GM21390 (cell line): ENCODE measurements around the gene PGAM2.

Experiments used
- ATAC-seq: cut with Tn5 transposase; IDR thresholded peaks from one replicate; pipeline ENCODE4 v1.9.1; 2021; ENCODE audit not compliant: unreplicated experiment

The PGAM2 gene

DNA sequence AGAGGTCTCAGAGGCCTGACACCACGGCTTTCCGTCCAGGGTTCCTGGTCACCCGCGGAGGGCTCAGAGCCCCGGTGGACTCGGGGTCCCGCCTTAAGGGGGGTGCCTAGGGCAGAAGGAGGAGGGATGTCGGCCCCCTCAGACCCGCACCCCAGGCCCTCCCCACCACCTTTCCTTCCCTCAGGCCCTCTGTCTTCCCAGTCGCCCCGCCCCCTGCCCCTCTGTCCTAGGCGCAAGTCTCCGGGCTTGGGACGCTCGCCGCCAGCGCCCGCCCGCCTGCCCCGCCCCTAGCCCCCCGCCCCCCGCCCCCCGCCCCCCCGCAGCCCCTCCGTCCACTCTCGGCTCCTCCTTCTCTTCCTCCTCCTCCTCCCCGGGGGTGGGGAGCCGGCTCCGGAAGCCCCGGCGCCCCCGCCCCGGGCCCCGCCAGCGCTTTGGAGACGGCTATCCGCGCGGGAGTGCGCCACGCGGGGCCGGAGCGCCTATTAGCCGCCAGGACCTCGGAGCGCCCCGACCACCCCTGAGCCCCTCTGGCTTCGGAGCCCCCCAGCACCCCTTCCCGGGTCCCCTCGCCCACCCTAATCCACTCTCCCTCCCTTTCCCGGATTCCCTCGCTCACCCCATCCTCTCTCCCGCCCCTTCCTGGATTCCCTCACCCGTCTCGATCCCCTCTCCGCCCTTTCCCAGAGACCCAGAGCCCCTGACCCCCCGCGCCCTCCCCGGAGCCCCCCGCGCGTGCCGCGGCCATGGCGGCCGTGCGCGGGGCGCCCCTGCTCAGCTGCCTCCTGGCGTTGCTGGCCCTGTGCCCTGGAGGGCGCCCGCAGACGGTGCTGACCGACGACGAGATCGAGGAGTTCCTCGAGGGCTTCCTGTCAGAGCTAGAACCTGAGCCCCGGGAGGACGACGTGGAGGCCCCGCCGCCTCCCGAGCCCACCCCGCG lies 38.8 kb upstream of the PGAM2 start, which contains the start of gene AEBP1:
Gene AEBP1, plus strand, starts transcription at position 423 of the 937 bp plus-strand sequence. Its CDS starts 321 bp downstream, at position 744.
- ATAC-seq, result no peak

- ATAC-seq, result no peak
These were observed 38.2 kb upstream of the PGAM2 start for GRCh38 chr7:44103566-44103922.

DNA sequence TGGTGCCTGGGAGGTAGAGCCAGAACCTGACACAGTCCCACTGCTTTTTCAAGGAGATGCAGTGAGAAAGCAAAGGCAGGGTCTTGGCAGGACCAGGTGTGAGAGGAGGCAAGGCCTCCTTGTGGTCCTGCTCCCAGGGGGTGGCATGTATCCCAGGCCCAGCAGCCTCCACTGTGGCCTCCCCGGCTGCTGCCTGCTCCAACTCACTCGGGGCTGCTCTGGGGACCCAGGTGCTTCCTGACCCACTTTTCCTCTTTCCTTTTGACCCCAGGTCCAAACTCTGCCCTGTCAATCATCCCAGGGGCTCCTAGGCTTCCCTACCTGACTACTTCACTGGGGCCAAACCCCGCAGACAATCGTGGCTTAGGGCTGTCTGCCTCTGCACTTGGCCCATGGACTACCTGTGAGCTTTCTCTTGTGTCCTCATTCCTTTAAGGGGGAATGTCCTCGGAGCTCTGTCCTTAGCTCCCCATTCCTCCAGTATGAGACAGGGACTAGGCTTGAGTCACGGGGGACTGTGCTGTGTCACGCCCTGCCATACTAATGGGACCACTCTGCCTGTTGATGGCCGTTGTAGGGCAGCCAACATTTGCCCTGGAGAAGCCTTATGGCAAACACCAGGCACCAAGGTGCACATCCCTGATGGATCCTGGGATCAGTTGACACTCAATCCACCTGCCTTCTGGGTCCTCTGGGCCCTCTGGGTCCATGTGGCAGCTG lies 37.6 kb upstream of the PGAM2 start:
- ATAC-seq, result no peak

- no peak for ATAC-seq
These were observed 36.8 kb upstream of the PGAM2 start for GRCh38 chr7:44101966-44102845.

DNA sequence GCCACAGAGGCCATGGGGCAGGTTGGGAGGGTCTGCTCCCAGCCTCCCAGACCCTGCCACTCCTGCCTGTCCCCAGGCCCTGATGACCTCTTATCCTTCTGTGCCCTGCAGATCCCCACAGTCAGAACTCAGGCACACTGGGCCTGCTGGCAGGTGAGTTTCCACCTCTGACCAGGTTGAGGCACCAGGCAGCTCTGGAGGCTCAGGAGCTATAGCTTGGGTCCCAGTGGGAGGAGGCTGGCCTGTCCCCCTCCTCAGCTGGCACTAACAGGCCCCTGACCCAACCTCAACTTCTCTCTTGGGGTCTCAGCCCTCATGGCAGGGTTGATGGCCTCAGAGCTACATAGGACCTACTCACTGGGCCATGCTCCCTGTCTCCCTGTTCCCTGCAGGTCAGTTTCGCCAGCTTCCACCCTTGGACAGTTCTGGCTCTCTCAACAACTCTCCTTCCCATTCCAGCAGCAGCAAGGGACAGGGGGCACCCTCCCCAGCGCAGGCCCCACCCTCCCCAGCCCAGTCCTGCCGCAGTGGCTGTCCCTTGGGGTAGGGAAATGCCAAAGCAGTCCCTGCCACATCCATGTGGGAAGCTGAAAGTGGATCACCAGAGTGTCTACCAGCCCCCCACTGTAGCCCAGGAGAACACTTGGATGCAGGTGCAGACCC lies 36.1 kb upstream of the PGAM2 start:
- ATAC-seq, result no peak

DNA sequence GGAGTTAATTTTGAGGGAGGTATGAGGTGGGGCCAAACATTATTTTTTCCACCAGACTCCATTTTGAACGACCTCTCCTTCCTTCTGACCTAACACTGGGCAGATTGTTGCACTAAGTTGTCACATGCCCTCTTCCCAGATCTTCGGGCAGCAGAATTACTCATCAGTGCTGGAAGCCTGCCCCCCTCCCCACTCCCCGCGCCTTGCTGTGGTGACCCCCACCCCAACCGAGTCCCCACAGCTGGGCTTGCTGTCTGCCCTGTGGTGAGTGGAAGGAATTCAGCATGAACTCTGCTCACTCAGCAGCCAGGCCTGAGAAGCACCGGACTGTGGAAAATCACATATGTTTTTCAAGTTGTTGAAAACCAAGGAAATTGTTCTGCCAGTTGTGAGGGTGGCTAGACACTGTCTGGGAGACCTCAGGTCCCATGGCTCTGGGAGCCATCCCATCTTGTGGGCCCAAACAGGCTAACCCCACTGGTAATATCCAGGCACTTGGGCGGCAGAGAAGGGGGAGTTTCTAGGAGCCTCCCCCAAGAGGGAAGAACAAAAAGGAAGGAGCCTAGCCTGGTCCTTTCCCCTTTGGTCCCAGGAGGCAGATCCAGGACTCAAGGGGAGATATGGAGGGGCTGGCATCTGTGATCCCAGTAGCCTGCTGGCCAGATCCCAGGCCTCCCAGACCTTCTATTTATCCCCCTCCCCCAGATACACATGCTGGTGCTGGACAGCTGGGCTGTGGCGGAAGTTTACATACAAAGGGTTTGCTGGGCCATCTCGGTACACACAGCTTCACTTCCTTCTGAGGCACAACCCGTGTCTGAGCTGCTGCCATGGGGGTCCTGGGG lies 35.3 kb upstream of the PGAM2 start:
- ATAC-seq, result no peak

GRCh38 chr7:44099669-44100068 lies 34.3 kb upstream of the PGAM2 start:
- ATAC-seq, result no peak

DNA sequence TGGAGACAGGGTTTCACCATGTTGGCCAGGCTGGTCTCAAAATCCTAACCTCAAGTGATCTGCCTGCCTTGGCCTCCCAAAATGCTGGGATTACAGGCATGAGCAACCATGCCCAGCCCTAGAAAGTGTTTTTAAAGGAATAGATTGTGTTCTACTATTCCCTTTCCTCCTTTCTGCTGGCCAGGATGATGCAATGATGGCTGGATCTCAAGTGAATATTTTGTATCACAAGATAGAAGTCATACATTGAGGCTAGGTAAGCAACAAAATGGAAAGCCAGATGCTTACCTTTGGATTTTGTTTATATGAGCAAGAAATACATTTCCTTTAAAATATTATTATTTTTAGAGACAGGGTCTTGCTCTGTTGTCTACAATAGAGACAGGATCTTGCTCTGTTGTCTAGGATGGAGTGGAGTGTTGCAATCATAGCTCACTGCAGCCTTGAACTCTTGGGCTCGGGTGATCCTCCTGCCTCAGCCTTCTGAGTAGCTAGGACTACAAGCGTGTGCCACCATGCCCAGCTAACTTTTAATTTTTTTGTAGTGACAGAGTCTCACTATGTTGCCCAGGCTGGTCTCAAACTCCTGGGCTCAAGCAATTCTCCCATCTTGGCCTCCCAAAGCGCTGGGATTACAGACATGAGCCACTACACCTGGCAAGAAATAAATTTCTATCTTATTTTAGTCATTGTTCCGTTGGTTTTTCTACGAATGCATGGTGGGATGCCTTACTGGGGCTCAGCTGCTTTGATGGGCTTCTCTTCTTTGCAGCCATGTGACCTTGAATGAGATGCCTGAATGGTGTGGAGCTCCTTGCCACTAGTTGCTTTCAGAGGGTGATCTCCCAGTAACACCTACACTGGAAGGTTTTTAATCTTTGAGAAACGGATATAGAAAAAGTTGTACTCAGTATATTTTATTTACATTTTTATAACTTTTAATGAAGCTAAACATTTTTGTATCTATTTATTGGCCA lies 33.0 kb upstream of the PGAM2 start:
- ATAC-seq, result no peak

DNA sequence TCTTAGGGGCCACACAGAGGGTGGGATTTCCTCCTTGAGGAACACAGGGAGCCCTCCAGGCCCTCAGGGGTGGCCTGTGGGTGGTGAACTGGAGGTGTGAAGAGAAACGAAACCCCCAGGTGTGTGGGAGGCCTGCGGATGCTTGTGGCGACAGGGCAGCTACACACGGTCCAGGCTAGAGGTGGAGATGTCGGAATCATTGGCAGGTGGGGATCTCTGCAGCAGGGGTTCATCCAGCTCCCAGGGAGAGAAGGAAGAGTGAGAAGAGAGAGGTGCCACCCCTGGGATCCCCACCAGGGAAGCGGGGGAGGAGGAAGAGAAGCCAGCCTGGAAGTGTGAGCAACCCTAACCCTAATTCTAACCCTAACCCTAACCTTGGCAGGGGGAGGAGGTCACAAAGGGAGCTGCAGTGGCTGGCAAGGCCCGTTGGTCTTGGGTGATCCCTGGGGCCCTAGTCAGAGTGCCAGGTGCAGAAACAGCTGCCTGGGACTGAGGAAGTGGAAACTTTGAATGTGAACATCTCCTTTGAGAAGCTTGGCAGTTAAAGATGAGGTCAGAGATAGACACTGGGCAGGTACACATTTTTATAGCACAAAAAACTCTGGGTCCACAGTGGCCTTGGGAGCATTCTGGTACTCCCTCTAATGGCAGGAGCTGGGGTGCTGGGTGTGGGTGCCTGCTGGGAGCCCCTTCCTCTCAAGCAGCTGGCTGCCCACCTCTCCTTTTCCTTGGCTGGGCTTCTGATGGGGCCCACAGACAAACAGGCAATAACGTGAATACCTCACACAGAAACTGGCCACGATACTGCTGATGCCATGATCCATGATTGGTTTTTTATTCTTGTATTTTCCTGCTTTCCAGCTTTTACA lies 31.9 kb upstream of the PGAM2 start:
- ATAC-seq, result peak; percentile 68

- ATAC-seq, result no peak
These were observed 31.0 kb upstream of the PGAM2 start for GRCh38 chr7:44096326-44096881.

DNA sequence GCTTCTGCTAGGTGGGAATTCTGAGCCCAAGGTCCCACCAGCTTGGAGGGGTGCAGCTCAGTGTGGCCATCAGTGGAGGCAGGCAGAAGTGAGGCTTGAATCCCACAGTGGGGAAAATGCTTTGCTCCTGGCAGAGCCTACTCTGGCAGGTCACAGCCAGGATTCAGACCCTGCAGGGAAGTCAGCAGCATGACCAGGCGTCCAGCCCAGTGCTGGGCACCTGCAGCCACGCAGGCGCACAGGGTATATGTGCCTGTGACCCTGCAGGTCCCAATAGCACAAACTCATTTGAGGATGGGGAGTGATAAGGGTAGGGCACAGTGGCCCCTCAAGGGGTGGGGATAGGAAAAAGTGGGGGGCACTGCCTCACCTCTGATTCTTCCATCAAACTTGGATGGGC lies 30.4 kb upstream of the PGAM2 start:
- ATAC-seq, result no peak

DNA sequence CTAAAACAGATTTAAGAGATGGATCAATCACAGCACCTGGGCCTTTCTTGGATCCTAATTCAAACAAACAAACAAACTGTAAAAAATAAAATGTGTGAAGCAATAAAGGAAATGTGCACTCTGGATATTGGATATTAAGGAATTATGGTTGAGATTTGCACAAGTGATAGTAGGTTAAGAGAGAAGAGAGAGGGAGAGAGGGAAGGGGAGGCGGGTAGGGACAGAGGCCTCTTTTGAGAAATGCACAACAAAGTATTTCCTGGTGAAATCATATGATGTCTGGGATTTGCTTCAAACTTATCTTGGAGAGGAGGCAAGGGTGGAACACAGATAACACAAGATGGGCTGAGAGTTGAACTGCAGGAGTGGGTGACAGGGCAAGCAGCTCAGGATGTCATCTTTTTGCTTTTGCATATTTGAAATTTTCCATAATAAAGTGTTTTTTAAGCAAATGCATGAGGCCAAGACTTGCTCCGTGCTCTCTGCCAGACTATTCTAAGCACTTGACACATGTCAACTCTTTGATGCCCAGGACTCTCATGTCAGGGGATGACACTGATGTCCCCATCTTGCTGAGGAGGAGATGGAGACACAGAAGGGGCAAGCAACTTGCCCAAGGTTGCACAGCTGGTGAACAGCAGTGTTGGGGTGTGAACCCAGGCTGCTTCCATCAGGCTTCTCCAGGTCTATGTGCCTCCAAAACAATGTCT lies 29.7 kb upstream of the PGAM2 start:
- ATAC-seq, result no peak

DNA sequence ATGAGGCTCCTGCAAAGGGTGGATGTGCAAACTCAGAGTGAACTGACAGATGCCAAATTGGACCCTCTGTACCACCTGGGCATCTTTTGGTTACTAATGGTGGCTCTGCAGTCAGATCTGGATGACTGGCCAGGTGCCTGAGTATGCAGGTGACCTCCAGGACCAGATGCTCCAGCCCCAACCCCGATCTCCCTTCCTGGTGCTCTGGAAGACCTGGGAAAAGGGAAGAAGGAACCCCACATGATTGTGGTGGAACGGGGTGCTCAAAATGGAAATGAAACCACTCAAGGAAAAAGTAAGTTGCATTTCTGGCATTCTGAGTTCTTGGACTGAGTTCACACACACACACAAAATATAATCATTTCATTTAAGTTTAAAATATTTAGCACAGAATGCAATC lies 29.0 kb upstream of the PGAM2 start:
- no peak for ATAC-seq

GRCh38 chr7:44093102-44093641 lies 27.8 kb upstream of the PGAM2 start:
- no peak for ATAC-seq

DNA sequence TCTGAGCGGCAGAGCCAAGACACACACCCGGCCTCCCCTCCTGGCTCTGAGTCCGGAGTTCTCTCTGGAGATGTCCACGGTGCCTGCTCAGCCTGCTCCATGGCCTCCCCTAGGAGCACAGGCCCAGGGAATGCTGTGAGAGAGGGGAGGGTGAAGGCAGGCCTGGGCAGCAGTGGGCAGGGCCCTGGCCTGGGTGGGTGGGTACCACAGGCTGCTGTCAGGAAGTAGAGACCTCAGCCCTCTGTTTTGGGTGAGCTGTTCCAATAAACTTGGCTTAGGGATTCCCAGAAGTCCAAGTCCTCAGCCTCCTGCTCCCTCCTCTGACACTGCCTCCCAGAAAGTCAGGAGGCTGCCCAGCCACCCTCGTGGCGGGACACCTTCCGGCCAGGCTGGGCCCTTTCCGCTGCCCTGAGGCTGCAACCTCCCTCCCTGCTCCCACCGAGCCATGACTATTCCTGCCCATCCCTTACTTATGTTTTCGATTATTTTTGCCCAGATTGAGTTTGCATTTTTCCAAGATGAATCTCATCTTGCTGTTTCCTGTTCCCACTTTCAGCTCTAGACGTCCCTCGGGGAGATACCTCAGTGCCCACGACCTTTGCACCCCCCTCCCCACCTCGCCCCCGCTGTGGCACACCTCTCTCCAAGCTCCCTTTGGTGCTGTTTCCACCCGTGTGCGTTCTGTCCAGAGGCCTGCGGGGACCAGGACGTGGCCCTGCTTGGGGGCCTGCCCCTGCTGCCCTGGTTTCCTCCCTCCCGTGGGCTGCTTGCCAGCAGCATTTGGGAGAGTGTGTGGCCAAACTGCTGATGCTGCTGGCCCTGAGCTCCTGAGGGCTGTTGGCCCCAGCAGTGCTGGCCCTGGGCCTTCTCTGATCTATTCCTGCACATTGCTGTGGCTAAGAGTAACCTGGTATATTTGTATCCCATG lies 22.8 kb upstream of the PGAM2 start:
- ATAC-seq, result no peak
